GM12891 (cell line): ENCODE data around the gene PANK2.

Source experiments
- PAX5 ChIP-seq: IDR thresholded peaks from 2 replicates; pipeline ENCODE4 v1.6.1; 2011; ENCODE audit warnings: low read length, moderate library complexity, mild to moderate bottlenecking; ENCODE audit not compliant: insufficient read depth, severe bottlenecking
- POLR2A ChIP-seq: IDR thresholded peaks from 2 replicates; pipeline ENCODE4 v1.6.1; 2011; ENCODE audit warnings: low read depth, low read length, control low read depth
- POLR2AphosphoS5 ChIP-seq: IDR thresholded peaks from 2 replicates; pipeline ENCODE4 v1.6.1; 2011; ENCODE audit warnings: low read depth, low read length, control low read depth
- POU2F2 ChIP-seq: IDR thresholded peaks from 2 replicates; pipeline ENCODE4 v1.6.1; 2011; ENCODE audit warnings: low read depth, mild to moderate bottlenecking, control low read depth, low read length, moderate library complexity
- SPI1 ChIP-seq: IDR thresholded peaks from 2 replicates; pipeline ENCODE4 v1.6.1; 2011; ENCODE audit warnings: low read depth, low read length, control low read depth
- TAF1 ChIP-seq: IDR thresholded peaks from 2 replicates; pipeline ENCODE4 v1.6.1; 2011; ENCODE audit warnings: low read depth, low read length, control low read depth

- TF ChIP-seq POLR2AphosphoS5 (no peak), POLR2A (no peak), TAF1 (no peak), SPI1 (no peak), POU2F2 (no peak), PAX5 (no peak)
These were observed 51.7 kb downstream of the PANK2 start for GRCh38 chr20:3940905-3941304.
